ENCODE data around the gene SCGB1D4. TPM values are rescaled to one million over a fixed set of nuclear protein-coding genes. Genes with fewer than 3 reads are reported as not detected.

Gene SCGB1D4
- not detected in 2 replicates for polyA plus RNA-seq

DNA sequence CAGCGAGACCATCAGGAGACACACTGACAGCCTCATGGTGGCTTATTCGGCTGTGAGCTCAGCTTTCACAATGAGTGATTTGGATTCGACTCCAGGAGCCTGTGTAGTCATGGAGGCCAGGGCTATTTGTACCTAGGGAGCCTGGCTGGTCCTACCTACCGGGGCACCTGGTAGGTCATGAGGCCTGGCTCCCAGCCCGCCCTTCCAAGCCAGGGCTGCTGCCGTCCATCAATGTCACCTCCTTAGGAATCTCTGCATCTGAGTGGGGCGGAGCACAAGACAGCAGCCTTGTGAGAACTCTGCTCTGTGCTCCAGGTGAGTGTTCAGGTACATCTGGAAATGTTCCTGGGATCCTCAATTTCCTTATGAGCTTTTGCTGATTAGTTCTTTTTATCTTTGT is at the start of gene SCGB1D4:
TSS of gene SCGB1D4 (minus strand) at position 101 of the 400 bp plus-strand sequence. CDS start at position 36, 65 bp downstream.

GRCh38 chr11:62337303-62338181 is 38.7 kb upstream of the SCGB1D4 start, which contains the start of gene ASRGL1:
TSS of gene ASRGL1 (plus strand) at chr11:62337448. CDS start at chr11:62337978, 530 bp downstream.

DNA sequence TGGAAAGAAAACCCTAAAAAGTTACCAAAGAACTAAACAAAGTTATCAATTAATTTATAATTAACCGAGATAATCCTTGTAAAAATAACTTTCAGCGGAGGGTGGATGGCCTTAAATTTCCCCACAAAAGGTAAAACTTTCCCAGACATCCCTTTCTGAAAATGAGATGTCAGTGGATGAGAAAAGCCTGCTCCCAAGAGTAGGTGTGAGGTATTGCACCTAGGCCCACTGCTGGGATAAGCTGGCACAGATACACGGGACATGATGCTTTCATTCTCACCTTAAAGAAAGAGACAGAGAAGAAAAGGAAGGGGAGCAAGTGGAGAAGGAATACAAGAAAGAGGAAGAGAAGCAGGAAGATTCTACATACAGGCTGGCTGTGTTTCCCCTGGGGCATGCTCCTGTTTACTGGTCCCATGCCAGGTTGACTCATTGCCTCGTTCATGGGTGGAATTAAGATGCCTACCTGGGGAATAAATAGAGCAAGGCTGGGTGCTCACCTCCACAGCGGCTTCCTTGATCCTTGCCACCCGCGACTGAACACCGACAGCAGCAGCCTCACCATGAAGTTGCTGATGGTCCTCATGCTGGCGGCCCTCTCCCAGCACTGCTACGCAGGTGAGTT is 29.1 kb downstream of the SCGB1D4 start, which contains the start of gene SCGB2A2:
TSS of gene SCGB2A2 (plus strand) at position 505 of the 625 bp plus-strand sequence. CDS start at position 564, 59 bp downstream.

Other genes starting within 250 kb of the SCGB1D4 start
- gene INCENP, start 175.1 kb downstream of the SCGB1D4 start, polyA plus RNA-seq = 4.7 and 5.6 TPM in 2 replicates
- gene SCGB1D1, start 108.9 kb downstream of the SCGB1D4 start, polyA plus RNA-seq = not detected in 2 replicates
- not detected in 2 replicates for gene SCGB2A1, start 90.4 kb downstream of the SCGB1D4 start, polyA plus RNA-seq
- not detected in 2 replicates for gene SCGB1D2, start 56.8 kb downstream of the SCGB1D4 start, polyA plus RNA-seq
- gene SCGB2A2, start 28.9 kb downstream of the SCGB1D4 start, polyA plus RNA-seq = not detected in 2 replicates
- 24.4 and 39.7 TPM in 2 replicates for gene ASRGL1, start 38.4 kb upstream of the SCGB1D4 start, polyA plus RNA-seq
- gene SCGB1A1, start 120.0 kb upstream of the SCGB1D4 start, polyA plus RNA-seq = not detected in 2 replicates
- gene AHNAK, start 247.7 kb upstream of the SCGB1D4 start, polyA plus RNA-seq = 0.73 and 2.8 TPM in 2 replicates